Measurements from ENCODE around the gene SLC25A26. TPM values are rescaled to one million over a fixed set of nuclear protein-coding genes. Genes with fewer than 3 reads are reported as not detected.

Gene SLC25A26
- total RNA-seq, 2 donors from 2014 or later = 20.7 to 22.8 TPM

DNA sequence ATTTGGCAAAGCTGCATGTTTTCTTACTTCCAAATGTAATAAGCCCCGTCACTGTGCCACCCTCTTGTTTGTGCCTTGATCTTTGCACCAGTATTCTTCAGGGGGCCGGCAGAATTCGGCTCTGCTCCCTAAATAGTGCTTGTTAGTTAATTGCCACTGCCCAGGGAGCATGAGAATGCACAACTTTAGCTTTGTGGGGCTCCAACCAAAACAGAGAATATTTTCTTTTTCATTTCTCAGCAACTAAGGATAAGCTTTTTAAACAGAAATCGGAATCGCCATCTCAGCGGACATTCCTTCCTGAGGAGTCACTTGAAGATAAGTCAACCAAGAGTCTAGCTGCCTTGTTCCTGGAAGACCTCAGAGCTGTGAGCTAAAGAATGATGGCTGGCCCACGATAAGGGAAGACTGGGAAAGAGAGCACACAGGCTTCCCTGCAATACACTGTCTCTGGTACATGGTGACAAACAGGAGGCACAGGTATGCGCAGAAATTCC is 174.0 kb downstream of the SLC25A26 start:
- H3K4me1 Mint-ChIP-seq = no peaks in the 10 kb centered on the region
- H3K9me3 ChIP-seq (ENCODE audit: control insufficient read depth, low read length) = no peaks in the 10 kb centered on the region
- no peak overlapping the region for H3K4me3 Mint-ChIP-seq
- no peak overlapping the region for H3K4me3 ChIP-seq (ENCODE audit: low read length)
- H3K27me3 ChIP-seq (ENCODE audit: control insufficient read depth, insufficient read depth, low read length, poor library complexity, severe bottlenecking) = no peaks in the 10 kb centered on the region
- DNase-seq = peak; percentile 22
- TF ChIP-seq, protein P1, sequence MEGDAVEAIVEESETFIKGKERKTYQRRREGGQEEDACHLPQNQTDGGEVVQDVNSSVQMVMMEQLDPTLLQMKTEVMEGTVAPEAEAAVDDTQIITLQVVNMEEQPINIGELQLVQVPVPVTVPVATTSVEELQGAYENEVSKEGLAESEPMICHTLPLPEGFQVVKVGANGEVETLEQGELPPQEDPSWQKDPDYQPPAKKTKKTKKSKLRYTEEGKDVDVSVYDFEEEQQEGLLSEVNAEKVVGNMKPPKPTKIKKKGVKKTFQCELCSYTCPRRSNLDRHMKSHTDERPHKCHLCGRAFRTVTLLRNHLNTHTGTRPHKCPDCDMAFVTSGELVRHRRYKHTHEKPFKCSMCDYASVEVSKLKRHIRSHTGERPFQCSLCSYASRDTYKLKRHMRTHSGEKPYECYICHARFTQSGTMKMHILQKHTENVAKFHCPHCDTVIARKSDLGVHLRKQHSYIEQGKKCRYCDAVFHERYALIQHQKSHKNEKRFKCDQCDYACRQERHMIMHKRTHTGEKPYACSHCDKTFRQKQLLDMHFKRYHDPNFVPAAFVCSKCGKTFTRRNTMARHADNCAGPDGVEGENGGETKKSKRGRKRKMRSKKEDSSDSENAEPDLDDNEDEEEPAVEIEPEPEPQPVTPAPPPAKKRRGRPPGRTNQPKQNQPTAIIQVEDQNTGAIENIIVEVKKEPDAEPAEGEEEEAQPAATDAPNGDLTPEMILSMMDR (conservative IDR thresholded peaks at IDR 0.05) = no peak
- no peaks in the 10 kb centered on the region for H3K27me3 Mint-ChIP-seq (ENCODE audit: insufficient read depth)
- 93 to 100% methylated on average over 7 to 8 of the region's 8 CpGs for WGBS, 2 experiments (ENCODE audit: insufficient coverage in 1 of 2, insufficient read length in 1 of 2)
- H3K9me3 Mint-ChIP-seq = no peaks in the 10 kb centered on the region
- no peak overlapping the region for H3K27ac Mint-ChIP-seq
- H3K4me1 ChIP-seq (ENCODE audit: control insufficient read depth, insufficient read depth, low read length) = no peaks in the 10 kb centered on the region
- H3K36me3 ChIP-seq (ENCODE audit: control insufficient read depth, insufficient read depth, low read length) = peaks cover 98% of the 10 kb centered on the region
- H3K36me3 Mint-ChIP-seq (ENCODE audit: low read depth) = peaks cover 72% of the 10 kb centered on the region
- no peak overlapping the region for H3K9ac ChIP-seq (ENCODE audit: extremely low read depth, low read length, poor library complexity, severe bottlenecking)
- no peak overlapping the region for H3K27ac ChIP-seq (ENCODE audit: low read depth, low read length)

- no peak overlapping the region for H3K27ac ChIP-seq (ENCODE audit: low read depth, low read length)
- whole genome bisulfite sequencing, 2 experiments (ENCODE audit: insufficient coverage in 1 of 2, insufficient read length in 1 of 2) = 92 to 95% methylated on average over 10 of the region's 10 CpGs
- no peaks in the 10 kb centered on the region for H3K4me1 Mint-ChIP-seq
- H3K4me1 ChIP-seq (ENCODE audit: control insufficient read depth, insufficient read depth, low read length) = no peaks in the 10 kb centered on the region
- no peak overlapping the region for H3K4me3 ChIP-seq (ENCODE audit: low read length)
- H3K9me3 Mint-ChIP-seq = no peaks in the 10 kb centered on the region
- H3K9ac ChIP-seq (ENCODE audit: extremely low read depth, low read length, poor library complexity, severe bottlenecking) = no peak overlapping the region
- H3K36me3 ChIP-seq (ENCODE audit: control insufficient read depth, insufficient read depth, low read length) = peaks cover 97% of the 10 kb centered on the region
- H3K9me3 ChIP-seq (ENCODE audit: control insufficient read depth, low read length) = no peaks in the 10 kb centered on the region
- H3K27ac Mint-ChIP-seq = no peak overlapping the region
- H3K4me3 Mint-ChIP-seq = no peak overlapping the region
- H3K27me3 ChIP-seq (ENCODE audit: control insufficient read depth, insufficient read depth, low read length, poor library complexity, severe bottlenecking) = no peaks in the 10 kb centered on the region
- TF ChIP-seq, protein P1 (conservative IDR thresholded peaks at IDR 0.05) = no peak
- no peaks in the 10 kb centered on the region for H3K27me3 Mint-ChIP-seq (ENCODE audit: insufficient read depth)
- DNase-seq = peak; percentile 43
- peaks cover 73% of the 10 kb centered on the region for H3K36me3 Mint-ChIP-seq (ENCODE audit: low read depth)
Measured at GRCh38 chr3:66395635-66396034, 174.8 kb downstream of the SLC25A26 start.

DNA sequence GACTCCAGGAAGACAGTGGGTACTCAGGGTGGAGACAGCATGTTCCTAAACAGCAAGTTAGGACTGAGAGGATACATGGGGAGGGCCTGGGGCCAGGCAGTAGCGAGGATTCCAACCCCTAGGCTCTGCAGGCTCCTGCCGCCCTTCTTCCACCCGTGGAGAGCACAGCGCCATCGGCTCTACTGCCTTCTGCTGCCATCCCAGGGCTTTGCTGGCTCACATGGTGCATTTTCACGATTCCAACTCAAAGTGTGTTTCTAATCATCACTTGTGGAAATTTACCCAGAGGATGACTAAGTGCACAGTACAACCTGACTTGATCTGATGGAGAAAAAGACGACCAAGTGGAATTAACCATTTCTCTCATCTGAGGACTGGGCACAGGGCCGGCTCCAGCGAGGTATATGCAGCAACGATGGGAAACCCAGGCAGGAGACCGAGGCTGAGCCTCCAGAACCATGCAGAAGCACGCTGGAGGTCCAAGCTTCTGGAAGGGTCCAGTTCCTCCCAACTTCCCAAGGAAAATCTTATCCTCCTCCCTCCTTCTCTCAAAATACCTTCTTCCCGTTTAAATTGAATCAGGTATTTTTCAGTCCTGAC is 175.5 kb downstream of the SLC25A26 start:
- H3K4me1 ChIP-seq (ENCODE audit: control insufficient read depth, insufficient read depth, low read length) = no peaks in the 10 kb centered on the region
- TF ChIP-seq, protein P1 (conservative IDR thresholded peaks at IDR 0.05) = no peak
- 94% methylated on average over 4 to 13 of the region's 13 CpGs for WGBS, 2 experiments (ENCODE audit: insufficient coverage in 1 of 2, insufficient read length in 1 of 2)
- H3K9me3 ChIP-seq (ENCODE audit: control insufficient read depth, low read length) = no peaks in the 10 kb centered on the region
- no peak overlapping the region for H3K27ac Mint-ChIP-seq
- no peaks in the 10 kb centered on the region for H3K27me3 Mint-ChIP-seq (ENCODE audit: insufficient read depth)
- no peaks in the 10 kb centered on the region for H3K27me3 ChIP-seq (ENCODE audit: control insufficient read depth, insufficient read depth, low read length, poor library complexity, severe bottlenecking)
- no peak overlapping the region for H3K9ac ChIP-seq (ENCODE audit: extremely low read depth, low read length, poor library complexity, severe bottlenecking)
- H3K9me3 Mint-ChIP-seq = no peaks in the 10 kb centered on the region
- H3K36me3 Mint-ChIP-seq (ENCODE audit: low read depth) = peaks cover 70% of the 10 kb centered on the region
- H3K36me3 ChIP-seq (ENCODE audit: control insufficient read depth, insufficient read depth, low read length) = peaks cover 95% of the 10 kb centered on the region
- H3K27ac ChIP-seq (ENCODE audit: low read depth, low read length) = no peak overlapping the region
- peaks cover 5% of the 10 kb centered on the region for H3K4me1 Mint-ChIP-seq
- peak; percentile 32 for DNase-seq
- H3K4me3 ChIP-seq (ENCODE audit: low read length) = no peak overlapping the region
- H3K4me3 Mint-ChIP-seq = no peak overlapping the region

Measured in endodermal cell (in vitro differentiated cells).